HG02938 (cell line): ENCODE data around the gene ACER3.
A peak's percentile ranks its signal among the peaks of the same experiment; 100 is the strongest.

ENCODE experiments used
- ATAC-seq: cut with Tn5 transposase; IDR thresholded peaks from one replicate; pipeline ENCODE4 v1.9.1; 2021; ENCODE audit warnings: mild to moderate bottlenecking, moderate library complexity; ENCODE audit not compliant: unreplicated experiment

The ACER3 gene

DNA sequence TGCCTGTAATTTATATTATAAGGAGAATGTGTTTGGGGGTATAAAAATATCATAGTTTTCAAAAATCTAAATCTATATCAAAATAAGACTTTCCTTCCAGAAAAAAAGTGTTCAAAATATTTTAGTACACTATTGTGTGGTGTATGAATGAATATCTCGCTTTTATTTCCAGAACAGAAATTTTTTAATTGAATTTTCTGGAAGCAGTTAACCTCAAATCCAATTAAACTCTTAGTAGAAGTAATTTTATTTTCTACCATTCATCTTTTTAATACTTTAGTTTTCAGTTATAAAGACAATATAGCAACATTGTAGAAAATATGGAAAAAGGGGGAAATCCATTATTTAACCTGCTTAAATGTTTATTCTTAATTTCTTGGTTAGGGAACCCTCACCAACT, 58.7 kb downstream of the ACER3 start:
- ATAC-seq = no peak

DNA sequence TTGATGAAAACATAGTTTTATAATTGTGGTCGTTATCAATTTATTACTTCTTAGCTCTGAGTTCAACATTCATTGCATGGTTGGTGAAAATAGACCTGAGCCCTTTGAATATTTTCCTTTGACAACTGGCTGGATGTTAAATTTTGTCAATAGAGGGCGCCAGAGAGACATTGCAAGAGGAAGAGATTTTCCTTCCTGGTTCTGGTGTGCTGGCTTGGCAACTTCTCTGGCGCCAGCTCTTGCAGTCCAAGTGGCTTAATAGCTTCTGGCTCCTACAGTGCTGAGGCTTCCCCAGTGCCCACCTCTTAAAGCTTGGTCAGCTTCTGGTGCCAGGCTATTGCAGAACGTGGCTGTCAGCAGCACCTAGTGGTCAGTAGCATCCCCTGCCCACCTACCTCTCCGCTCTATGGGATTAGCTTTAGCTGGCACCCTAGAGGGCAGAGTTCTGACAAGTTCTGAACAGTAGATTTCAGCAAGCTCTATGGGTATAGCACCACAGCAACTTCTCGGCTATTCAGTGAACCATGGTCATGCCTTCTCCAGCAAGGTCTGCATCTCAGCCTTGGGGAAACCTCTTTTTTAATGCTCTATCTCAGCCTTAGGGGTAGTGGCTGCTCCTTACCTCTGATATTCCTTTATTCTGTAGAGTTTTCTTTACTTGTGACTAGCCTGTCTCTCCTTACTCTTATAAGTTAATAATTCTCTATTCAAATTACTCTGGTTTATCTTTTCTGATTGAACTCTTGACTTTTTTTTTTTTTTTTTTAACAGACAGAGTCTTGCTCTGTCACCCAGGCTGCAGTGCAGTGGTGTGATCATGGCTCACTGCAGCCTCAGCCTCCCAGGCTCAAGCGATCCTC, 59.4 kb downstream of the ACER3 start:
- ATAC-seq = peak; percentile 59

DNA sequence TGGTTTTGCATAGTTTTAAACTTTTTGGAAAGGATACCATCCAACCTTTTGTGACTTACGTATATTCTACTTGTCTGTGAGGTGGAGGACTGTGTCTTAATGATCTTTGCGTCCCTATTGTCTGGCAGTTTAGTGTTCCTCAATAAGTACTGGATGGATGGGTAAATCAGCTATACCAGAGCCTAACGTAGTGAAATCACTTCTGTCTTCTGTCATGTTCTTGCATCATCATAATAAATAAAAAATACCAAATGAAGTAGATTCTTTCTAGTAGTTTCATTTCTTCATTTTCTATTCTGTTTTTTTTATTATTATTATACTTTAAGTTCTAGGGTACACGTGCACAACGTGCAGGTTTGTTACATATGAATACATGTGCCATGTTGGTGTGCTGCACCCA, 66.4 kb downstream of the ACER3 start:
- ATAC-seq = no peak

DNA sequence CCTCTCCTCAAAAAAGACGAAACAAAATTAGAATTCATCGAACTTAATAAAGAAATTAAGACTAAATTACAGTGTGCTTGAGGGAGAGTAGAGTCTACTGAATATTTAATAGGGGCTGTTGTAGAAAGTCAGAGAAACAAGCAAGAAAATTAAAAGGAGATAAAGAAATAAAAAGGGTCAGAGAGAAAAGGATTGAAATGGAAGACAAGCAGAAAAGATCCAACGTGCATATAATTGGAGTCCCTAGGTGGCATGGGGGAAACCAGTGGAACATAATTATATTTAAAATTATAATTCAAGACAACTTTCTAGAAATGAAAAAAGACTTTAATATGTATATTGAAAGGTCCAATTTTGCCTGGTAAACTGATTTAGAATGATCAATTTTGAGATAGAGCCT, 74.3 kb downstream of the ACER3 start:
- no peak for ATAC-seq

DNA sequence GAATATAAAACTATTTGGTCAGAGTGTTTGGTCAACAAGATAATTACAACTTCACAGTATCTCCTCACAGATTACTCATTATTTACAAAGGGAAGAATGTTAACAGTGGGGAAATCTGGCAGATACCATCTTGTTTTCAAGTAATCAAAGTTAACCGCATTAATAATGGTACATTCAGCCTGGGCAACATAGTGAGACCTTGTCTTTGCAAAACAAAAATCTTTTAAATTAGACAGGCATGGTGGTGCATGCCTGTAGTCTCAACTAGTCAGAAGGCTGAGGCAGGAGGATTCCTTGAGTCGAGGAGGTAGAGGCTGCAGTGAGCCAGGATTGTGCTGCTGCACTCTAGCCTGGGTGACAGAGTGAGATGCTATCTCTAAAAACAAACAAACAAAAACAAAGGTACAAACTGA, 78.5 kb downstream of the ACER3 start:
- ATAC-seq = no peak

DNA sequence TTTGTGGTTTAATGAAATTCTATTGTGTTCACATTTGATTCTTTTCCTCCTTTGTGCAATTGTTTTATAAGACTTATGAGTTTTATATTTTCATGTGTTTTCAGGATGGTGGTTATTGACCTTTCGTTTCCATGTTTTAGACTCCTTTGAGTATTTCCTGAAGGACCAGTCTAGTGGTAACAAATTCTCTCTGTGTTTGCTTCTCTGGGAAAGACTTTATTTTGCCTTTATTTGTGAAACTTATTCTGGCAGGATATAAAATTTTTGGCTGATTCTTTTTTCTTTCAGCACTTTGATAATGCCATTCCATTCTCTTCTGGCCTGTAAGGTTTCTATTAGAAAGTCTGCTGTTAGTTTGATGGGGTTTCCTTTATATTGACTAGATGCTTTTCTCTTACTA, 83.5 kb downstream of the ACER3 start:
- no peak for ATAC-seq

DNA sequence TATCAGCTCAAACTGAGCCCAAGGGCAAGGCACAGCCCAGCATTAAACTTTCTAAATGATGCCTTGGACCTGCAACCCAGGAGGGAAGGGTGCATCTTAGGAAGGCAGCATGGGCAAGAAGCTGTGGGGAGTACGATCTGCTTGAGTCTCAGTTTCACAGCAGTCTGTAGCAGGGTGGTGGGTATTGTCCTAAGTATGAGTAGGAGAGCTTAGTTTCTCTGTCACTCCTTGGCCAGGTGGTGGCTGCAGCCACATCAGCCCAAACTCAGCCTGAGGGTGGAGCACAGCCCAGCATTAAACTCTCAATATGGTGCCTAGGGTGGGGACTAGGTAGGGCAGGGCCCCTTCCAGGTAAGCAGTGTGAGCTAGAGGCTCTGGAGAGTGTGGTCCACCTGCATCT, 85.5 kb downstream of the ACER3 start:
- no peak for ATAC-seq

DNA sequence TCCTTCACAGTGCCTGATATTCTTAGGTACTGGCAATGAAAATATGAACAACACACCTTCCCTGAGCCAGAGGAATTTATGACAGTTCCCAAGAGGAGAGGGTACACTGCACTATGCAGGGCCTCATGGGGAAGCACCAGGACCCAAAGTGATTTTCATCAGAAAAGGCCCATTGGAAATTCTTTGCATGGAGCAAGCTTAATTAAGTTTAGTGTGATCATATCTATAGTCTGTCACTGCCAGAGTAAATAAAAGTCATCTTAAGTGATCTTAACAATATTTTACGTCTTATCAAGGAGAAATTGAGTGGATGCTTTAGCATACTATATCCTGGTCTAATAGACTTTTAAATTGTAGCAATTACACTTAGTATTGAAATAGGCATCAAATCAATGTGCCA, 86.5 kb downstream of the ACER3 start:
- no peak for ATAC-seq

DNA sequence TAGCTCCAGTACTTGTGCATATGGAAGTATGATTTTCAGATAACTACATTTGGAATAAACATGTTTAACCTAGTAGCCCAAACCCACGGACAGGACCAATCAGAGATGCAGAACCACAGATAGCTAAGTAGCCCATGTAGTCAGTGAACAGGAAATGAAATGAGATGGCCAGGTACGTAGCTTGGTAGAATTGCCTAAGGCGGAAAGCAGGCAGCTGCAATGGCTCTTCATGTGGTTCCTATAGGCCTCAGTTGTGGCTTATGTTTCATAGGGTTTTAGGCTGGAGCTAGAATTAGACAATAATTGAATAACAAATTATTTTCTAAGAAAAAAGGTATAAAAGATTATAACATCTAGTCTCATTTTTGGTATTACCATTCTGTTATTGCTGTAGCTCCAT, 87.1 kb downstream of the ACER3 start:
- ATAC-seq = no peak

DNA sequence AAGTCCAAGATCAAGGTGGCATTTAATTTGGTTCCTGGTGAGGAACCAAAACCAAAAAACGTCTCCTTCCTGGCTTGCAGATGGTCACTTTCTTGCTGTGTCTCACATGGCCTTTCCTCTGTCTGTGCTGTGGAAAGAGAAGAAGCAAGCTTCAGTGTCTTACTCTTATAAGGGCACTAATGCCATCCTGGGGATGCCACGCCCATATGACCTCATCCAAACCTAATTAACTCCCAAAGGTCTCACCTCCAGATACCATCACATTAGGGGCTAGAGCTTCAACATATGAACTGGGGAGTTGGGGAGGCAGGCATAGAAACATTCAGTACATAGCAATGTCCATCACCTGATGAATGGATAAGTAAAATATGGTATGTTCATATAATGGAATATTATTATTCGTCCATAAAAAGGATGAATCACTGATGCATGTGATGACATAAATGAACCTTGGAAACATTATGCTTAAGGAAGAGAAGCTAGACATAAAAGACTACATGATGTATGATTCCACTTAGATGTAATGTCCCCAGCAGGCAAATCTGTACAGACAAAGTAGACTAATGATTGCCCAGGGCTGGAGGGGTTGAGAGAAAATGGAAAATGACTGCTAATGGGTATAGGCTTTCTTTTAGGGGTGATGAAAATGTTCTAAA, 94.9 kb downstream of the ACER3 start:
- ATAC-seq = no peak

DNA sequence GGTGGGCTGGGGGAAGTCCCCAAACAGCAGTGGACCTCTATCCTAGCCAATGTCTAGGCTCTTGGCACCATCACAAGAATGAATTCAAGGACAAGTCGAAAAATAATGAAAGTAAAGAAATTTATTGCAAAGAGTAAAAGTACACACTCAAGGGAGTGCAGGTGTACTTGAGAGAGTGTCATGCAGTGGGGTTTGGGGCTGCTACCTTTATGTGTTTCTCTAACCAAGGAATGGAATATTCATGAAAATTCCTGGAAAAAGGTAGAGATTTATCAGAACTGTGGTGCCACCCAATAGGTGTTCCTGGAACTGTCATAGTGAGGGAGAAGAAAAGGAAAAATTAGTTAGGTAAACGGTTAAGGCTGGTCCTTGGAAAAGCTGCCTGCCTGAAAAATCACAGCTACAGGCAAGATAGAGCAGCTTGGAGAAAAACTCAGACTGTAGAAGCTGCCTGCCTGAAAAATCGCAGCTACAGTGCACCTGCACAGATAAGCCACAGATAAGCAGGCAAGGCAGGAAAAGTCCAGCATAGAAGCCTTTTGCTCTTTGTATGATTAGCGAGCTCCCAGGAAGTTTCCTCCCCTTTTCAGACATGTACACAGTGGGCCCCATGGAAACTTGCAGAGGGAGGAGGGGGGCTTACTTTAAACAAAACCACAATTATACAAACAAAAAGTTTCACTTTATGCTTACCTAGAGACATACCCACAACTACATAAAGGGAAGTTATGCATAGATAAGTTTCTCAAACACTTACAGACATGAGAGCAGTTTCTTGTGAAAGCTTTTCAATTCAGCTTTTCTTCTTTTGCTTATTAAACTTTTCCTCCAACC, 102.1 kb downstream of the ACER3 start:
- ATAC-seq = peak; percentile 87

DNA sequence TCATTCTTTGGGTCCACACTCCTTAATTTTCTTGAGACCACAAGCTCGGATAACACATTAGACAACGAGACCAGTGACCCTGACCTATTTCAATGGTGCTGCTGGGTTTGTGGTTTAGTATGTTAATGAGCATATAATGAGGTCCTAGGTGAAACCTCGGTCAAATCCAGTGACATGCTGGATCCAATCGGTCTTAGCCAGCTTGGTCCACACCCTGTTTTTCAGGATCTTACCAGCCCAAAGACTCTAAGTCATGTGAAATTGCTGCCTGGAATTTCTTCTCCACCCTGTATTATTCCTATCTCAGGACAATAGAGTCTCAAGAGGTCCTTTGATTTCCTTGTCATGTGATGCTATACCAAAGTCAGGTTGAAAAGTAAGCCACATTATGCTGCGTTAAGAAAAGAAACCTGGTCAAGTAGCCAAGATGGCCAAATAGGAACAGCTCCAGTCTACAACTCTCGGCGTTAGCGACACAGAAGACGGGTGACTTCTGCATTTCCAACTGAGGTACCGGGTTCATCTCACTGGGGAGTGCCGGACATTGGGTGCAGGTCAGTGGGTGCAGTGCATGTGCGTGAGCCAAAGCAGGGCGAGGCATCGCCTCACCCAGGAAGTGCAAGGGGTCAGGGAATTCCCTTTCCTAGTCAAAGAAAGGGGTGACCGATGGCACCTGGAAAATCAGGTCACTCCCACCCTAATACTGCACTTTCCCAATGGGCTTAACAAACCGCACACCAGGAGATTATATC, 102.9 kb downstream of the ACER3 start:
- peak; percentile 33 for ATAC-seq

DNA sequence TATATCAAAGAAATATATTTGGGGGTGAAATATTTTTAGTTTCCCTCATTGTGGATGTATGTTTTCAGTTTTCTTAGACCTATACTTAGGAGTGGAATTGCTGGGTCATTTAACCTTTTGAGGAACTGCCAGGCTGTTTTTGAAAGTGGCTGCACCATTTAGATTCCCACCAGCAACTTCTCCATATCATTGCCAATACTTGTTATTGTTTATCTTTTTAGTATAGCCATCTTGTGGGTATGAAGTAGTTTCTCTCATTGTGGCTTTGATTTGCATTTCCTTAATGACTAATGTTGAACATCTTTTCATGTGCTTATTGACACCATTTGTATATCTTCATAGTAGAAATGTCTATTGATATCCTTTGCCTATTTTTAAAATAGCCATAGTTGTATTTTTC, 111.3 kb downstream of the ACER3 start:
- ATAC-seq = no peak

DNA sequence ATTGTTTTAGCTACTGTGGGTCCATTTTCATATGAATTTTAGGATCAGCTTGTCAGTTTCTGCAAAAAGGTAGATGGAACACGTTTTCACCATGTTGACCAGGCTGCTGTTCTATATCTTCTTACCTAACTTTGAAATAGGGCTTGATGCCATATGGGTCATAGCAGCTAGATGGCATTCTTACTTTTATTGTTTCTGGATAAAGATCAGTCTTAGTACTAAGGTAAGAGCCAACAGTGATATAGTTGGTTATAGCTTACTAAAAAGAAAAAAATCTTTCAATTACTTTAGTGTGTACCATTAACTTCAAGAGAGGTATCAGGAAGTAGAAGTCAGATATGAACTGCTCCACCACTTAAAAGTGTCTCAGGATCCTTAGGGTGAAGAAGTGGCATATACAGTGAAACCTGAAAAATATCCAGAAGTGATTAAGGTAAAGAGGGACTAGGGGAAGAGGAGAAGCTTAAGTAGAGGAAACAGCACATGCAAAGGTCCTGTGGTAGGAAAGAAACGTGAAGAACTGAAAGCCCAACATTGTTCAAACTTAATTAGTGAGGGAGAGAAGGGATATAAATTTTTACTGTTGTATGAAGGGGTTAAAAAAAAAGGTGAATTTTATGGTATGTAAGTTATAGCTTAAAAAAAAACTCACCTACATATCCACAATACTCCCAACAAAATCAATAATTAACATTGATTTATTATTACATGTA, 113.6 kb downstream of the ACER3 start:
- no peak for ATAC-seq

DNA sequence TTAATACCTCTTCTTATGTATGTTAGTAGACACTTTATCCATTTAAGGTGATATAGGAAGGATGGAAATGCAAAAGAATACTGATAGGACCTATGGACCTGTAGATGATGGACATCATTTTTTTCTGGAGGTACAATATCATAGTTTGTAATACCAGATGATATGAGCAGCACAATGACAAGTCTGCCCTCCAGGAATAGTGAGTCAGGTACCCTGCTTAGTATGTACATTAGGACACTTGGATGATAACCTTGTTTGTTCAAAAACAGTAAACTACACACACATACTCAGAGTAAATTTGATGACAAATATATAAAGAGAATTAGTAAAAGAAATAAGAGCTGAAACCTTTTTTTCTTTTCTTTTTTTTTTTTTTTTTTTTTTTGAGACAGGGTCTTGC, 114.8 kb downstream of the ACER3 start:
- no peak for ATAC-seq

DNA sequence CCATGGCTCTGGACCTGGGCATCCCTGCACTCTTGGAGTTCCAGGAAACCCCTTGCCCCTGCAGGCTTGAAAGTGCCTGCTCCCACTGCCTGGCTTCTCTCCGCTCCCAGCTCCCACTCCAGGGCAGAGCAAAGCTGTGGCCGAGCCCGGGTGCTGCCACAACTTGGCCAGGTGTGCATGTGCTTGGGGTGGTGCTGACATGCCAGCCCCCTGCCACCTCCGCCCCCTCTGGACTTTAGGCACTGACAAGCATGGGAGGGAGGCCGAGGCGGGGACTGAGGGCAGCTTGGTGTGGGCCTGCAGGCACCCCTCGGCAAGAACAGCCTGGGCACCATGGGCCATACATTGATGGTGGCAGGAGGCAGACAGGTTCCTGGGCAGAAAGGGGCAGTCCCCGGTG, 117.1 kb downstream of the ACER3 start:
- ATAC-seq = no peak

DNA sequence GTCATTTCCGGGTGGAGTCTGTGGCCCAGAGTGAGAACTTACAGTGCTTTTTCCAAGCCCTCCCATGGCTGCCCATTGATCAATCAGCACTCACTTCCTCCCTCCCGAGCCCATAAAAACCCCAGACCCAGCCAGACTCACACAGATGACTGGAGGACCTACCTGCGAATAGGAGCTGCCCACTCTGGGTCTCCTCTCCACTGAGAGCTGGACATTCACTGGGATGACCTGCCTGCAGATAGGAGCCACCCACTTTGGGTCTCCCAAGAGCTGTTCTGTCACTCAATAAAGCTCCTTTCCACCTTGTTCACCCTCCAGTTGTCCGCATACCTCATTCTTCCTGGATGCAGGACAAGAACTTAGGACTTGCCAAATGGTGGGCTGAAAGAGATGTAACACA, 117.5 kb downstream of the ACER3 start:
- no peak for ATAC-seq

DNA sequence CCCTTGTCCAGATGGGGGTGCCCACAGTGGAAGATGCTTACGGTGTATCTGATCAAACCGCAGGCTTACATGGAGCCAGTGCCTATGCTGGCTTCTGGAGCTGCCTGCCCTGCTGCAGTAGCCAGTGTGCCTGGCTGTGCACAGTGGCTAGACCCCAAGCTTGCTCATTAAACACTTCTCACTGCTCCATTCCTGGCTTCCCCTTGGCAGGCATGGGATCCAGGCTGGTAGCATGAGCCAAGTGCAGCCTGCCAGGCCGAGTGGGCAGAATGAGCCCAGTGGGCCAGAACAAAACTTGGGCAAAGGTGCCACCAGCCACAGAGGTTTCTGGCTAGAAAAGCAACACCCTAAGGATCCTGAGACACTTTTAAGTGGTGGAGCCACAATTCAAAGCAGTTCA, 118.1 kb downstream of the ACER3 start:
- ATAC-seq = no peak

DNA sequence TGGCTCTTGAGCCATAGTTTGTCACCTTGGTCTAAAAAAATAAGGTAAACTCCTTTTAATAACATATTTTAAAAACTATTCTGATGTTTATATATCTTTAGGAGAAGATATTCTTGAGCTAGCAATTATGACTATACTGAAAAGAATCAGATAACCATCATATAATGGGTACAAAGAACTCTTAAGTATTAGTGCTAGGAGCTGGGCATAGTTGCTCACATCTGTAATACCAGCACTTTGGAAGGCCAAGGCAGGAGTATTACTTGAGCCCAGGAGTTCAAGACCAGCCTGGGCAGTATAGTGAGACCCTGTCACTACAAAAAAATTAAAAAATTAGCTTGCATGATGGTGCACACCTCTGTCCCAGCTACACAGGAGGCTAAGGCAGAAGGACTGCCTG, 119.5 kb downstream of the ACER3 start:
- ATAC-seq = no peak

DNA sequence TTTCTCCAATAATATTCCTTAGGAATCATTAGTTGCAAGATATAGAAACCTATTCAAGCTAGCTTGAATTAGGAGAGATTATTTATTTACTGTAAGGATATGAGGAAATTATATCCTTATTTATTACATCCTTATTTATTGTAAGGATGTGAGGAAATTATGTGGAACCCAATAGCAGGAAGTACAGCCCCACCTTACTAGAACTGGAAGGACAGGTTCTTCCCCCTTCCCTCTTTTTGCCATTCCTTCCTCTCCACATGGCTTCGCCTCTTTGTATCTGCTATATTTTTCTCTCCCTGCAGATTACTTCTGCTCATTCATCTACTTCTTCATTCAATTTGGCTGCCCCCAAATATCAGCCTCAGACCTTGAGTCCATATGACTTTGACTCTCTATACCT, 124.0 kb downstream of the ACER3 start:
- no peak for ATAC-seq
